Calu3 (cell line): Measurements from ENCODE around the gene SRMS. TPM values are rescaled to one million over a fixed set of nuclear protein-coding genes. Genes with fewer than 3 reads are reported as not detected.

Source experiments
- BruUV-seq: library from RNA; stranded (reverse); fragments of 400-500 nt; replicated peaks from 2 replicates; lab custom pipeline; 2021; lab: Mats Ljungman, UMichigan
- CTCF ChIA-PET: fragments of 300-600 bp; sonication (Branson Sonifier 250); formaldehyde crosslinking; loops from one replicate; lab custom pipeline; 2022; ENCODE audit warnings: antibody characterized with exemption; lab: Charles Lee
- DNase-seq: peaks from one replicate; pipeline ENCODE4 v3.0.0; 2022
- H3K27ac Mint-ChIP-seq: one replicate; pipeline ENCODE4 v1.8.0; 2022; ENCODE audit warnings: mixed read lengths; ENCODE audit not compliant: unreplicated experiment
- H3K27me3 Mint-ChIP-seq: one replicate; pipeline ENCODE4 v1.8.0; 2022; ENCODE audit warnings: mixed read lengths; ENCODE audit not compliant: unreplicated experiment
- H3K36me3 Mint-ChIP-seq: one replicate; pipeline ENCODE4 v1.8.0; 2022; ENCODE audit warnings: mild to moderate bottlenecking, moderate library complexity, mixed read lengths; ENCODE audit not compliant: insufficient read depth, unreplicated experiment
- H3K4me1 Mint-ChIP-seq: one replicate; pipeline ENCODE4 v1.8.0; 2022; ENCODE audit warnings: mild to moderate bottlenecking, low read depth, mixed read lengths; ENCODE audit not compliant: unreplicated experiment
- H3K4me3 Mint-ChIP-seq: one replicate; pipeline ENCODE4 v1.8.0; 2022; ENCODE audit warnings: mild to moderate bottlenecking, low read depth, moderate library complexity, mixed read lengths; ENCODE audit not compliant: unreplicated experiment
- H3K9me3 Mint-ChIP-seq: one replicate; pipeline ENCODE4 v1.8.0; 2022; ENCODE audit warnings: low read depth, mixed read lengths; ENCODE audit not compliant: unreplicated experiment
- CTCF ChIP-seq: fragments of 200-600 bp; IDR thresholded peaks from one replicate; pipeline ENCODE4 v1.8.0; 2022; ENCODE audit warnings: antibody characterized with exemption; ENCODE audit not compliant: unreplicated experiment
- intact Hi-C: fragments of 100-400 bp; cut with micrococcal nuclease; formaldehyde crosslinking; loops from one replicate; pipeline ENCODE4 v1.10.0; 2022; ENCODE audit not compliant: unreplicated experiment
- total RNA-seq: library from RNA; stranded (reverse); gene quantifications from 2 replicates; pipeline ENCODE4 v1.2.3, GENCODE V29; 2022

Gene SRMS
- total RNA-seq, 1 experiment from 2014 or later, result not detected

- H3K27me3 Mint-ChIP-seq, result no peaks in the 10 kb centered on the region
- intact Hi-C loops, result loop anchor here (2.0 to 5.0 kb wide), 2 partner anchors 21 to 78 kb away; partner anchors contain the start of gene EEF1A2
- peaks cover 16% of the 10 kb centered on the region for H3K4me1 Mint-ChIP-seq
- peaks cover 69% of the 10 kb centered on the region for H3K36me3 Mint-ChIP-seq
- peak overlapping the region; percentile 89 for H3K27ac Mint-ChIP-seq
- H3K4me3 Mint-ChIP-seq, result peak overlapping the region; percentile 95
- no peaks in the 10 kb centered on the region for H3K9me3 Mint-ChIP-seq
- CTCF ChIA-PET, result interaction anchor here (0.6 to 2.0 kb wide), 8 partner anchors 17 to 211 kb away, joined by 3 to 15 read pairs (median 5); partner anchors contain the start of gene PTK6
- BruUV-seq, result TSS peak; percentile 27
- DNase-seq, result peak; percentile 84
- TF ChIP-seq CTCF, result peak; percentile 60
These were observed 27.7 kb downstream of the SRMS start for GRCh38 chr20:63519668-63520503.

GRCh38 chr20:63518946-63519667, 28.4 kb downstream of the SRMS start:
- peak; percentile 1 for DNase-seq
- intact Hi-C loops, result no loop called here
- H3K4me1 Mint-ChIP-seq, result peaks cover 8% of the 10 kb centered on the region
- H3K36me3 Mint-ChIP-seq, result peaks cover 61% of the 10 kb centered on the region
- H3K9me3 Mint-ChIP-seq, result no peaks in the 10 kb centered on the region
- peak overlapping the region; percentile 89 for H3K27ac Mint-ChIP-seq
- CTCF ChIA-PET, result interaction anchor here (1.0 to 2.0 kb wide), 2 partner anchors 17 to 19 kb away, joined by 4 to 14 read pairs; no protein-coding TSS in a partner anchor
- no TSS peak for BruUV-seq
- no peaks in the 10 kb centered on the region for H3K27me3 Mint-ChIP-seq
- TF ChIP-seq CTCF, result no peak
- peak overlapping the region; percentile 95 for H3K4me3 Mint-ChIP-seq

DNA sequence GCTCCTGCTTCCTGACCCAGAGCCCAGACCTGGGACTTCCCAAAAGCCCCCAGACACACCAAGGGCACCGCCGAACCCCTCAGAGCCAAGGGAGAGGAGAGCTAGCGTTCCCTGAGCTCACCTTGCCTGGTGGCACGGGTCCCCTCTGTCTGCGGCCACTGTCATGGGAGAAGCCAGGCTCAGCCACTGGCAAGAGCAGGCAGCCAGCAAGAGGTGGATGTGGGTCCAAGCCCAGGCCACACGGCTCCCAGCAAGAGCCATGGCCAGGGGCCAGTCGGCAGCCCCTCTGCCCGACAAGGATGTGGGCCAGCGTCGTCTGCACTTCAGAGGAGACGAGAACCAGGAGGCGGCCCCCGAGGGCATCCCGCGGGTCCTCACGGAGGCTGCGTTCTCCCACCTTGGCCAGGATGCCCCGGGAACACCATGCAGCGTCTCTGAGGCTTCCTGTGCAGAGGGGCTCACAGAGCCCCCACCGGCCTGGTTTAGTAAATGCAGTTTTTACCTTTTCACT, 29.1 kb downstream of the SRMS start:
- Mint-ChIP-seq H3K4me1 (peaks cover under 1% of the 10 kb centered on the region), H3K27ac (no peak overlapping the region), H3K36me3 (peaks cover 54% of the 10 kb centered on the region), H3K4me3 (peak overlapping the region; percentile 95), H3K9me3 (no peaks in the 10 kb centered on the region), H3K27me3 (peaks cover 2% of the 10 kb centered on the region)
- DNase-seq, result no peak
- no TSS peak for BruUV-seq
- CTCF ChIA-PET, result interaction anchor here (1.0 kb wide), 1 partner anchor 19 kb away, joined by 4 read pairs; no protein-coding TSS in a partner anchor
- no peak for TF ChIP-seq CTCF
- intact Hi-C loops, result no loop called here
